A549 (cell line): ENCODE results near the gene MCM3AP. TPM values are rescaled to one million over a fixed set of nuclear protein-coding genes. Genes with fewer than 3 reads are reported as not detected.

Experiments used
- ATAC-seq, 2 experiments: fragments of 200-7000 bp in 1 of 2; fragments of >200 bp in 1 of 2; cut with Nextera tagmentation in 1 of 2; cut with Tn5 transposase in 1 of 2; 3 replicates each; pipeline versions ENCODE4 v1.8.0 to v1.9.1; 2018 to 2020; ENCODE audit warnings: mild to moderate bottlenecking in 1 of 2, moderate library complexity in 1 of 2
- CTCF ChIA-PET: fragments of 300-600 bp; sonication (Branson Sonifier 250); formaldehyde crosslinking; extraction: SDS; loops from one replicate; lab custom pipeline; 2021; ENCODE audit warnings: antibody characterized with exemption, inconsistent platforms; lab: Yijun Ruan, JAX
- POLR2A ChIA-PET: fragments of 350-600 bp; formaldehyde crosslinking; extraction: SDS; loops from one replicate; lab custom pipeline; 2021; ENCODE audit warnings: antibody characterized with exemption, inconsistent platforms; lab: Yijun Ruan, JAX
- DNase-seq, 2 experiments: peaks; one replicate each; pipeline versions ENCODE4 v3.0.0 to v3.0.0-alpha.2; 2011 to 2016; ENCODE audit warnings: low read depth in 1 of 2, low spot score in 1 of 2
- FAIRE-seq: peaks from 2 replicates; lab custom pipeline; 2011; peaks lifted over from hg19 to GRCh38; lab: Jason Lieb, UNC
- H3K27ac ChIP-seq, 2 experiments: fragments of >200 bp; sonication (Bioruptor Twin); formaldehyde crosslinking; 3 replicates each; pipeline ENCODE4 v1.5.1; 2016 to 2017
- H3K4me1 ChIP-seq: fragments of >200 bp; sonication (Bioruptor Twin); formaldehyde crosslinking; 3 replicates; pipeline ENCODE4 v1.6.1; 2016
- H3K4me2 ChIP-seq: fragments of >200 bp; sonication (Bioruptor Twin); formaldehyde crosslinking; 3 replicates; pipeline ENCODE4 v1.6.1; 2016
- H3K4me3 ChIP-seq: fragments of >200 bp; sonication (Bioruptor Twin); formaldehyde crosslinking; 3 replicates; pipeline ENCODE4 v1.5.1; 2016
- H3K9me3 ChIP-seq: fragments of >200 bp; sonication (Bioruptor Twin); formaldehyde crosslinking; 3 replicates; pipeline ENCODE4 v1.6.1; 2016
- BHLHE40 ChIP-seq: IDR thresholded peaks from 2 replicates; pipeline ENCODE4 v1.6.1; 2012; ENCODE audit warnings: low read depth, low read length, inconsistent platforms
- FOSB ChIP-seq: fragments of 250-450 bp; sonication (Bioruptor Pico); IDR thresholded peaks from 2 replicates; pipeline ENCODE4 v1.5.0; 2020; ENCODE audit warnings: mild to moderate bottlenecking, moderate library complexity
- GATA3 ChIP-seq: IDR thresholded peaks from 2 replicates; pipeline ENCODE4 v1.6.1; 2012; ENCODE audit warnings: borderline replicate concordance
- HEYL ChIP-seq: fragments of 250-450 bp; sonication (Bioruptor Pico); IDR thresholded peaks from 2 replicates; pipeline ENCODE4 v1.8.0; 2021; ENCODE audit warnings: mild to moderate bottlenecking, moderate library complexity
- JUN ChIP-seq, 2 experiments: fragments of >200 bp; sonication (Bioruptor Twin); formaldehyde crosslinking; IDR thresholded peaks; 2 replicates in 1 of 2; 3 replicates in 1 of 2; pipeline ENCODE4 v1.6.1; 2016 to 2017
- KDM5A ChIP-seq: fragments of 200-600 bp; sonication (generic); IDR thresholded peaks from 2 replicates; pipeline ENCODE4 v1.6.1; 2016; ENCODE audit warnings: antibody characterized with exemption, mild to moderate bottlenecking
- MAZ ChIP-seq: fragments of 150-350 bp; IDR thresholded peaks from 2 replicates; pipeline ENCODE4 v1.6.1; 2014; ENCODE audit warnings: antibody characterized with exemption, low read depth, low read length, borderline replicate concordance
- PHF8 ChIP-seq: fragments of 200-600 bp; sonication (generic); IDR thresholded peaks from 2 replicates; pipeline ENCODE4 v1.6.1; 2016; ENCODE audit warnings: low read depth, mild to moderate bottlenecking, antibody characterized with exemption, moderate library complexity, borderline replicate concordance
- POLR2A ChIP-seq: IDR thresholded peaks from 2 replicates; pipeline ENCODE4 v1.6.1; 2012; ENCODE audit warnings: mild to moderate bottlenecking, low read length
- RAD21 ChIP-seq, 2 experiments: fragments of >200 bp in 1 of 2; sonication (Bioruptor Twin) in 1 of 2; formaldehyde crosslinking in 1 of 2; IDR thresholded peaks in 1 of 2; conservative IDR thresholded peaks in 1 of 2; 2 replicates in 1 of 2; 3 replicates in 1 of 2; pipeline ENCODE4 v1.6.1; 2012 to 2018; ENCODE audit warnings: inconsistent platforms in 1 of 2
- RNF2 ChIP-seq: fragments of 200-600 bp; sonication (generic); IDR thresholded peaks from 2 replicates; pipeline ENCODE4 v1.6.1; 2016; ENCODE audit warnings: low read depth, mild to moderate bottlenecking, antibody characterized with exemption, moderate library complexity, borderline replicate concordance
- SMC3 ChIP-seq: fragments of >200 bp; sonication (Bioruptor Twin); formaldehyde crosslinking; IDR thresholded peaks from 3 replicates; pipeline ENCODE4 v1.6.1; 2018; ENCODE audit warnings: inconsistent platforms
- USF2 ChIP-seq: fragments of 450-650 bp; IDR thresholded peaks from 2 replicates; pipeline ENCODE4 v1.6.1; 2014; ENCODE audit warnings: antibody characterized with exemption
- WGBS: methylation state at CpG from one replicate; pipeline ENCODE4 v1.1.6; 2017; ENCODE audit errors: missing lambda C conversion rate; 5-methylcytosine and 5-hydroxymethylcytosine counted together
- polyA plus RNA-seq, 4 experiments: library from polyadenylated mRNA; depleted of rRNA in 3 of 4; stranded (reverse); fragments of >200 nt; fragmentation: RNase III in 1 of 4; extraction: RNeasy Plus Mini Kit Qiagen cat#74134 plus additional on column Dnase treatment in 1 of 4; gene quantifications; 2 replicates in 3 of 4; 3 replicates in 1 of 4; pipeline ENCODE4 v1.2.3, GENCODE V29; 2011 to 2017
- TF ChIP-seq, protein P1 (sequence below): IDR thresholded peaks from 2 replicates; pipeline ENCODE4 v1.6.1; 2012

MCM3AP gene
- polyA plus RNA-seq, 2 of the 4 experiments (the other 2 are of a cell fraction): 41.2 to 43.6 TPM

GRCh38 chr21:46211786-46212720, 73.4 kb downstream of the MCM3AP start (continued):
- TF ChIP-seq RAD21 (conservative IDR thresholded peaks at IDR 0.05 in 1 of 2, IDR thresholded peaks at IDR 0.05 in 1 of 2) (no peak), MAZ (no peak)

DNA sequence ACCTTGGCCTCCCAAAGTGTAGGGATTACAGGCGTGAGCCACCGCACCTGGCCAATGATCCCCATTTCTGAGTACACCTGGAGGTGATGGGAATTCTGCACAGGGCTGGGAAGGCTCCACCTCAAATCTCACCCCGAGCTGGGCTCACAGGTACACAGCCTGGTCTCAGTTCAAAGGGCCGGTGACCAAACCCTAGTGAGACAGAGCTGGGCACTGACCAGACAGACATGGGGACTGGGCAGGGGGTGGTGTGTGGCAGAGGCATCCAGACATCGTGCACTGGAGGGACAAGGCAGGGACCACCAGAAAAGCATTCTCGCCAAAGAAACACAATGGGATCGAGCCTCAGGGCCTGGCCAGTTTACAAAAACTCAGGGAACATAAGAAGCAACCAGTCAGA, 74.0 kb downstream of the MCM3AP start:
- POLR2A ChIA-PET: no interaction called here

DNA sequence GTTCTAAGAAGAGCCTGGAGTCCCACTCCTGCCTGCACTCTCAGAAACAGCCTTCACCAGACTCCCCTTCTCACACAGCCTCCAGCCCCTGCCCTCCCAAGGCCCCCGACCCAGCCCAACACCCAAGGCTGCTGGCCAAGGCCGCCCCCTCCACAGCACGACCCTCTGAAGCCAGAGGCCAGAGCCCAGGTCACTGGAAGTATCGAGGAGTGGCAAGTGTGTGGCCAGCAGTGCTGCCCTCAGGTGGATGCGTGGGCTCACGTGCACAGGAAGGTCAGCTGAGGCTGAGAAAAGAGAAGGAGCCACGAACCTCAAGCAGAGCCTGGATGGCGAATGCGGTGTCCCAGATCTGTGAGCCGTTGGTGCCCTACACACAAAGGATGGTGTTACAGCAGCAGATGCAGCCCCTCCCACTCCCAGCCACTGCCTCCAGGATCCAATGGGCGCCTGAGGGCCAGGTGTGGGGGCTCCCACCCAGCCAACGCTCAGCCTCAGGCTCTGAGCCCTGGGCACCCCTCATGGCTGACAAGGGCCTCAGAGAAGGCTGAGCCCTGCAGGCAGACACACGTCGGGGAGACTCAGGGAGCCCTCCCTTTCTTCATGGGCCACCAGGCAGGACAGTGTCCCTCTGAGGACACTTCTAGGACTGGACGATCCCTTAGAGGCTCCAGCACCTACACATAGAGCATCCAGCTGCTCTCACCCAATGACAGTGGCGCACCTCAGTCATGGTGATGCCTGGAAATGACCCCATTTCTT, 74.9 kb downstream of the MCM3AP start:
- TF ChIP-seq RAD21 (conservative IDR thresholded peaks at IDR 0.05 in 1 of 2, IDR thresholded peaks at IDR 0.05 in 1 of 2): peak in 1 of 2 experiments; percentile 23; a peak in 1 of 5 replicates
- TF ChIP-seq KDM5A: no peak
- TF ChIP-seq SMC3: 0 out of 3 replicates have a peak, but pooled peaks have one; percentile 13
- no peak for TF ChIP-seq JUN (IDR thresholded peaks at IDR 0.05)
- POLR2A ChIA-PET: no interaction called here
- WGBS: 84% methylated on average over 6 of the region's 16 CpGs

More for the DNA sequence above, 74.0 kb downstream of the MCM3AP start:
- Histone ChIP-seq H3K4me2 (no peak overlapping the region), H3K4me1 (no peaks in the 10 kb centered on the region), H3K4me3 (no peak overlapping the region), H3K27ac (no peak overlapping the region), H3K9me3 (no peaks in the 10 kb centered on the region)
- ATAC-seq: no peak
- no peak for FAIRE-seq
- TF ChIP-seq JUN (IDR thresholded peaks at IDR 0.05): no peak
- whole genome bisulfite sequencing: 85% methylated on average over 4 of the region's 7 CpGs
- no peak for DNase-seq
- CTCF ChIA-PET: interaction anchor here (1.3 to 2.5 kb wide), 3 partner anchors 14 to 68 kb away, joined by 3 to 8 read pairs (median 5); no protein-coding TSS in a partner anchor

DNA sequence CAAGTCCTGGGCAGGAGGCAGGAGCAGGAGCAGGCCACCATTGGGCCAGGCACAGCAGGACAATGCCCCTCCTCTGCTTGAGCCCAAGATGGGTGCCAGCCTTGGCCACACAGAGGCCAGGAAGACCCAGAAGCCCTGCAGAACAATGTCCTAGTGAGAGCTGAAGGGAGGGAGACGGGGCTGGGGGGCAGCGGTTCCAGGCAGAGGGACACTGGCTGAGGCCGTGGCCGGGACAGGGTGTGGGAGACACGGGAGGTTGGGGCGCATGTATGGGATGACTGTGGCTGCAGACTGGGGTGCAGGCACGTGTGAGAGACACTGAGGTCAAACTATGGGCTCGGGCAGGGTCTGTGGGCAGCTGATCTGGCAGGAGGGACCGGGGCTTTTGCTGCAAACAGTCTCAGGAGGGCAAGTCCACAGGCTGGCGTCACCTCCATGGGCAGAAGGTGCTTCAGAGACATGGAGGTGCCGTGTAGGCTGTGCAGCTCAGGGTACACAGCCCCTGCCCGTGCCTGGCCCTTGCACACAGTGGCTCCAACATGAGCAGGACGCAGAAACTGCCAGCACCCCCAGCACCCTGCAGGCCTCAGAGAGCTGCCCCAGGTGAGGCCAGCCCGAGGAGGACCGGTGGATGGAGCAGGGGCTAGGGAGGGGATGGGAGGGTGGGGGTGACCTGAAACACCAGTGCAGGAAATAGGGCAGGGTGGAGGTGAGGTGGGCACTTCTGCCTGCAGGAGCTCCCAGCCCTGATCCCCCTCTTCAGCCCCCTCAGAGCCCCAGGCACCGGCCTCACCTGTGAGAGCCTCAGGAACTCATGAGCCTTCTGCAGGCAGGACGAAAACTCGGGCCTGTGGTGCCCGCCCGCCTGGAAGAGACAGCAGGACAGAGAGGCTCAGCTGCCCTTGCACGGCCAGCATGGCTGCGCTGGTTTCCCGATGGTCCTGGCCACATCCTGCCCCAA, 76.4 kb downstream of the MCM3AP start:
- Histone ChIP-seq H3K4me2 (no peak overlapping the region), H3K27ac (no peak overlapping the region), H3K4me1 (no peaks in the 10 kb centered on the region), H3K9me3 (no peaks in the 10 kb centered on the region), H3K4me3 (no peak overlapping the region)
- no peak for FAIRE-seq
- ChIA-PET CTCF (no interaction called here), POLR2A (no interaction called here)
- no peak for DNase-seq
- WGBS: 85% methylated on average over 13 of the region's 23 CpGs
- no peak for ATAC-seq
- TF ChIP-seq USF2: no peak
- TF ChIP-seq KDM5A: no peak
- TF ChIP-seq PHF8: no peak
- no peak for TF ChIP-seq POLR2A
- TF ChIP-seq HEYL (CRISPR knock-in tag): no peak
- TF ChIP-seq GATA3: no peak
- TF ChIP-seq FOSB (CRISPR knock-in tag): no peak
- TF ChIP-seq, protein P1, sequence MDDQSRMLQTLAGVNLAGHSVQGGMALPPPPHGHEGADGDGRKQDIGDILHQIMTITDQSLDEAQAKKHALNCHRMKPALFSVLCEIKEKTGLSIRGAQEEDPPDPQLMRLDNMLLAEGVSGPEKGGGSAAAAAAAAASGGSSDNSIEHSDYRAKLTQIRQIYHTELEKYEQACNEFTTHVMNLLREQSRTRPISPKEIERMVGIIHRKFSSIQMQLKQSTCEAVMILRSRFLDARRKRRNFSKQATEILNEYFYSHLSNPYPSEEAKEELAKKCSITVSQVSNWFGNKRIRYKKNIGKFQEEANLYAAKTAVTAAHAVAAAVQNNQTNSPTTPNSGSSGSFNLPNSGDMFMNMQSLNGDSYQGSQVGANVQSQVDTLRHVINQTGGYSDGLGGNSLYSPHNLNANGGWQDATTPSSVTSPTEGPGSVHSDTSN: no peak
- no peak for TF ChIP-seq BHLHE40
- TF ChIP-seq RNF2: no peak

More for the DNA sequence above, 74.9 kb downstream of the MCM3AP start:
- Histone ChIP-seq H3K4me2 (no peak overlapping the region), H3K4me1 (no peaks in the 10 kb centered on the region), H3K4me3 (no peak overlapping the region), H3K9me3 (no peaks in the 10 kb centered on the region), H3K27ac (no peak overlapping the region)
- ATAC-seq (peak; percentile 48; a peak in 1 of 6 replicates), FAIRE-seq (no peak), DNase-seq (peak in 1 of 2 experiments; percentile 10)
- CTCF ChIA-PET: interaction anchor here (1.3 to 2.5 kb wide), 2 partner anchors 57 to 67 kb away, joined by 5 to 8 read pairs; no protein-coding TSS in a partner anchor
